ENCODE data around the gene SLIT3.
"Not testable (repeated sequence)": the region's sequence is repeated elsewhere in the genome, so short reads cannot be mapped to it uniquely, and the experiment has no call there.

The SLIT3 gene

DNA sequence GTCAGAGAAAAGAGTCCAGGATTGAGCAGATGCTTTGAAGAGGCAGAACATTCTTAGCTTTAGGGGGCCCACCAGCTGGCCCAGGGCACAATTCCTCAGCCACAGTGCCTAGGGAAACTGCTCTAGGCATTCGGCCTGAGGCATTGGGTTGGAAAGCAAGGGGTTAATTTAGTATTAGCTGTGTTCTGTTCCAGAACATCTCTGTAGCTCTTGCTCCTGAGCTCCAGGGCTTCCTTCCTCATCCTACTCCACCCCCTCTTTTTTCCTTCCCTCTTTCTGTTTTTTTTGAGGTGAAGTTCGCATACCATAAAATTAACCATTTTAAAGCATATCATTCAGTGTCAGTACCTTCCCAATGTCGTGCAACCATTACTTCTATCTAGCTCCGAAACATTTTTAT, 647.3 kb downstream of the SLIT3 start:
- DNase-seq: no peak

DNA sequence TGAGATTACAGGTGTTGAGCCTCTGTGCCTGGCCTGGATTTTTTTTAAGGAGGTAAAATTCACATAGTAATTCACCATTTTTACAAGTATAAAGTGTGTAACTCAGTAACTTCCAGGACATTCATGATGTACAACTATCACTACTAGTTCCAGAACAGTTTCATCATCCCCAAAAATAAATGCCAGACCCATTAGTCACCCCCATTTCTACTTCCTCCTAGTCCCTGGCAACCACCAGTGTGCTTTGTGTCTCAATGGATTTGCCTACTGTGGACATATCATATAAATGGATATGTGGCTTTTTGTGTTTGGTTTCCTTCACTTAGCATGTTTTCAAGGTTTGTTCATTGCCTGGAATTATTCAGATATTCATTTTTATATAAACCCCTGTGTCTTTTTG, 649.3 kb downstream of the SLIT3 start:
- DNase-seq: no peak

DNA sequence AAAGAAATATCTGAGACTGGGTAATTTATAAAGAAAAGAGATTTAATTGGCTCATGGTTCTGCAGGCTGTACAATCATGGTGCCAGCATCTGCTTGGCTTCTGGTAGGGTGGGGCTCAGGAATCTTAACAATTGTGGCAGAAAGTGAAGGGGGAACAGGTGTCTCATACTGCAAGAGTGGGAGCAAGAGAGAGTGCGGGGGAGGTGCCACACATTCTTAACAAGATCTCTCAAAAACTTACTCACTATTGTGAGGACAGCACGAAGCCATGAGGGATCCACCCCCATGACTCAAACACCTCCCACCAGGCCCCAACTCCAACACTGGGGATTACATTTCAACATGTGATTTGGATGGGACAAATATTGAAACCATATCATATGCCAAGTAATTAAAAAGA, 651.6 kb downstream of the SLIT3 start:
- no peak for DNase-seq

DNA sequence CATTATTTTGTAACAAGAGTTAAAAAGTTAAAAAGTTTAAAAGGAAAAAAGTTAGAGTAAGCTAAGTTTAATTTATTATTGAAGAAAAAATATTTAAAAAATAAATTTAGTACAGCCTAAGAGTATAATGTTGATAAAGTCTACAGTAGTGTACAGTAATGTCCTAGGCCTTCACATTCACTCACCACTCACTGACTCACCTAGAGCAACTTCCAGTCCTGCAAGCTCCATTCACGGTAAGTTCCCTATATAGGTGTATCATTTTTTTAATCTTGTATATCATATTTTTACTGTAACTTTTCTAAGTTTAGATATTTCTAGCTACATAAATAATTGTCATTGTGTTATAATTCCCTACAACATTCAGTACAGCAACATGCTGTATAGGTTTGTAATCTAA, 652.4 kb downstream of the SLIT3 start:
- no peak for DNase-seq

DNA sequence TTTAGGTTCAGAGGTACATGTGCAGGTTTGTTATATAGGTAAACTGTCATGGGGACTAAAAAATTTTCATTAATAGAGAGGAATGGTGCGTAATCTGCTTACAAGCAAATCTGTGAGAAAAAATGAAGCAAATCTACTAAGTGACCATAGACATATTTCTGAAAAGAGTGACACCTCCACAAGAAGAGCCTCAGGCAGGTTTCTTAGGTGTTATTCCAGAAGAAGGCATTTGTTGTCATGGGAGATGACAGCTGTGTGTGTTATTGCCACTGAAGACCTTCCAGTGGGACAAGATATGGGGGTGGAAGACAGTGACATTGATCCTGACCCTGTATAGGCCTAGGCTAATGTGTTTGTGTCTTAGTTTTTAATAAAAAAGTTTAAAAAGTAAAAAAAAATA, 652.9 kb downstream of the SLIT3 start:
- no peak for DNase-seq

DNA sequence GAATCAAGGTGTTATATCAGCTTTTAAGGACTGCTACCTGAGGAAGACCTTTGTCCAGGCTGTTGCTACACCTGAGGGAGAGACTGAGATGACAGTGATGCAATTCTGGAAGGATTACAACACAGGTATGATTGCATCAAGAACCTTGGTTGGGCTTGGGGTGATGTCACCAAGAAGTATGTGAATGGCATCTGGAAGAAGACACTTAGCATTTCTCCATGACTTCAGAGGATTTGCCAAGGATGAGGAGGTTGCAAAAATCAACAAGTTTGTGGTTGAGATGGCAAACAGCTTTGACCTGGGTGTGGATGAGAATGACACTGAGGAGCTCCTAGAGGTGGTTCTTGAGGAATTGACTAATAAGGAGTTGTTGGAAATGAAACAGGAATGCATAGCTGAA, 653.9 kb downstream of the SLIT3 start:
- DNase-seq: no peak

DNA sequence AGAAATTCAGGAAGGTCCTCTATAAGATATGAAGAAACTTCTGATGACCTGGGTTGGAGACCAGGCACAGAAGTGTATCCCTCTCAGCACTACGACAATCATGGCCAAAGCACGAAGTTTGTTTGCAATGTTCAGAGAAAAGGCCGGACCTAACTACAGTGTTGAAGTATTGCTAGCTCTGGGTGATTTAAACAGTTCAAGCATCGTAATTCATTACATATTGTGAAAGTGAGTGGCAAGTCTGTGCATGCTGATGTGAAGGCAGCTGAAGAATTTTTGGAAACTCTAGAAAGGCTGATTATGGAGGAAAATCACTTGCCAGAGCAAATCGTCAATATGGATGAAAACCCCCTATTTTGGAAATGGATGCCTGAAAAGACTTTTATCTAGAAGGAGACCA, 654.6 kb downstream of the SLIT3 start:
- DNase-seq: no peak

DNA sequence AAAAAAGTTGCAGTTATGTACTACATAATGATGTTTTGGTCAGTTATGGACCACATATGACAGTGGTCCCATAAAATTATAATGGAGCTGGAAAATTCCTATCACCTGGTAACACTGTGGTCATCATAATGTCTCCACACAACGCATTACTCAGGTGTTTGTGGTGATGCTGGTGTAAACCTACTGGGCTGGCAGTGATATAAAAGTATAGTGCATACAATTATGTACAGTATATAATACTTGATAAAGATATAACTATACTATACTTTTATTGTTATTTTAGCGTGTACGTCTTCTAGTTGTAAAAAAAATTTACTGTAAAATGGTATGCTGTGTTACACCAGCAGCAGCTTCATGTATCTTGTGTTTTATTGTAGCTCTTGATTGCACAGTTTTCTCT, 655.7 kb downstream of the SLIT3 start:
- DNase-seq: no peak

DNA sequence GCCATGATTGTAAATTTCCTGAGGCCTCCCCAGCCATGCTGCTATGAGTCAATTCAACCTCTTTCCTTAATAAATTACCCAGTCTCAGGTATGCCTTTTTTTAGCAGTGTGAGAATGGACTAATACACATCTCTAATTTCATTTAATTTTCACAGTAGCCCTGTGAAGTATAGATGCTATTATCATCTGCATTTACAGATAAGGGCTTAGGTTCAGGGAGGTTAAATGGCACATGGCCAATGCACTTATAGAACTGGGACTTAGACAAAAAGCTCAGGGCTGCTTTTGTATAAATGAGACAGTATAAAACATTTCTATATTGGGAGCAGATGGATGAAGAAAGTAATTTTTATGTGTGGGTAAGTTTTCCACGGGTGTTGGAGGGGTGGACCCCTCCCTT, 658.9 kb downstream of the SLIT3 start:
- peak; percentile 3 for DNase-seq

DNA sequence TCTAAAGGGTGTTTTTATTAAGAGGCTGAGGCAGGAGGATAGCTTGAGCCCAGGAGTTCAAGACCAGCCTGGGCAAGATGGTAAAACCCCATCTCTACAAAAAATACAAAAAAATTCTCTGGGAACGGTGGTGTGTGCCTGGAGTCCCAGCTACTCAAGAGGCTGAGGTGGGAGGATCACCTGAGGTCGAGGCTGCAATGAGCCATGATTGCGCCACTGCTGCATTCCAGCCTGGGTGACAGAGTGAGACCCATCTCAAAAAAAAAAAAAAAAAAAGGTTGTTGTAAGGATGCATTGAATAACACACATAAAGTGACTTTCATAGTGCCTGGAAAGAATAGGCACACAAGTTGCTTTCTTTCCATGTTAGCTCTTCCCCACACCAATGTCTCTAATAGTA, 662.1 kb downstream of the SLIT3 start:
- not testable (repeated sequence) for DNase-seq

DNA sequence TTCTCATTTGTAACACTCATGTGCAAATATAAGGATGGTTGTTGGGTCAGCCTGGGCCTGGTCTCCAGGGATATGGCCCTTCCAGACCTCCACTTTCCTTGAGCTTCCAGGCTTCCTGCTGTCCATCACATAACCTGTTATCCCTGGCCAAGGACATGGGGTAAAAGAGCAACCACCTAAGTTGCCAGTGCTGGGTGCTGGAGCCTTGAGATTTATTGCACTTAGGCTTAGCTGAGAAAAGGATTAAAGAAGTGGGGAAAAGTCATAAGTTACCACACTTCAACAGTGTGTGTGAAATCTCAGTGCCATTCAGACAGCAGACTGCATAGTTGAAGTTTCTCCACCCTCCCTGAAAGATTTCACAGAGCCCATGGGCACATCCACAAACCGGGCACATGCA, 663.1 kb downstream of the SLIT3 start:
- no peak for DNase-seq

DNA sequence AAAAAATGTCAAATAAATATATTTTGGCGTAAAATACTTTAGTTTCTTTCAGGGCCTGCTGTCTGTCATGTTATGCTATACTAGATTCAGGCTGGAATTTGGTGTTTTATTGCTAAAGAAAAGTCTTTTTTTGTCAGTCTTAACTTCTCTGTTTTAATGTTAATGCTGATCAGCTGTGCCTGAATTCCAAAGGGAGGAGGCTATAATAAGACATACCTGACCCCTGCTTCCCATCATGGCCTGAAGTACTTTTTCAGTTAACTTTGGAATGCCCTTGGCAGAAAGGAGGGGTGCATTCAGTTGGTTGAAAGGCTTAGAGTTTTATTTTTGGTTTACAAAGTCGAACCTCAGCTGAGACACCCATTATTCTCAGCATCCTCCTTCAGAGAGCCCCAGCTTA, 663.7 kb downstream of the SLIT3 start:
- DNase-seq: no peak

DNA sequence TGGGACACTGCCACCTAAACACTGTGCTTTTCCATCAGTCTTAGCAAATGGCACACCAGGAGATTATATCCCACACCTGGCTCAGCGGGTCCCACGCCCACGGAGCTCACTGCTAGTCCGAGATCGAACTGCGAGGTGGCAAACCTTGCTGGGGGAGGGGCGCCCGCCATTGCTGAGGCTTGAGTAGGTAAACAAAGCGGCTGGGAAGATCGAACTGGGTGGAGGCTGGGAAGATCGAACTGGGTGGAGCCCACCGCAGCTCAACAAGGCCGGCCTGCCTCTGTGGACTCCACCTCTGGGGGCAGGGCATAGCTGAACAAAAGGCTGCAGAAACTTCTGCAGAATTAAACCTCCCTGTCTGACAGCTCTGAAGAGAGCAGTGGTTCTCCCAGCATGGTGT, 670.0 kb downstream of the SLIT3 start:
- DNase-seq: not testable (repeated sequence)

DNA sequence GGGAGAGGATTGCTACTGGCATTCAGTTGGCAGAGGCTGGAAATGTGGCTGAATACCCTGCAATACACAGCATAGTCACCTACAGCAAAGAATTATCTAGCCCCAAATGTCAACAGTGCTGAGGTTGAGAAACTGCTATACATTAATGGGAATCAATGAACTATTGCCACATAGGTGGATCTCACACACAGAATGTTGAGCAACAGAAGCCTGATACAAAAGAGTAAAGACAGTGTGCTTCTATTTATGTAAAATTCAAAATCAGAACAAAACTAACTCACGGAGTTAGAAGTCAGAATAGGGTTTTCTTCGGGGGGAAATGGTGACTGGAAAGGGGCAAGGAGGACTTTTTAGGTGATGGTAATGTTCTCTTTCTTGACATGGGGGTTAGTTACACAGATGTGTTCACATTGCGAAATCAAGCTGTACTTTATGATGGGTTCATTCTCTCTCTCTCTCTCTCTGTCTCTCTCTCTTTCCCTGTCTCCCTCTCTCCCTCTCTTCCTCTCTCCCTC, 676.0 kb downstream of the SLIT3 start:
- DNase-seq: no peak

DNA sequence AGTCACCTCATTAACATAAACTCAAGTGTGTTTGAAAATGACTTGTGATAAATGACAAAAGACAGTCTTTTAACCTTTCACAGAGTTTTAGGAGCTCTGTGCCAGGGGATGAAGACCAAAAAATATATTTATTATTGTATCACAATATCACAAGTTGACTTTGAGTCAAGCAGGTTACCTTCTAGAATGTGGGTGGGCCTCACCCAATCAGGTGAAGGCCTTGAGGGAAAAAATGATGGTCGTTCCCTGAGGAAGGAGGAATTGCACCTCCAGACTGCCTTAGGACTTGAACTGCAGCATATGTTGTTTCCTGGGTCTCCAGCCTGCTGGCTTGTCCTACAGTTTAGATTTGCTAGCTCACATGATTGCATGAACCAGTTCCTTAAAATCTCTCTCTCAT, 680.1 kb downstream of the SLIT3 start:
- no peak for DNase-seq

DNA sequence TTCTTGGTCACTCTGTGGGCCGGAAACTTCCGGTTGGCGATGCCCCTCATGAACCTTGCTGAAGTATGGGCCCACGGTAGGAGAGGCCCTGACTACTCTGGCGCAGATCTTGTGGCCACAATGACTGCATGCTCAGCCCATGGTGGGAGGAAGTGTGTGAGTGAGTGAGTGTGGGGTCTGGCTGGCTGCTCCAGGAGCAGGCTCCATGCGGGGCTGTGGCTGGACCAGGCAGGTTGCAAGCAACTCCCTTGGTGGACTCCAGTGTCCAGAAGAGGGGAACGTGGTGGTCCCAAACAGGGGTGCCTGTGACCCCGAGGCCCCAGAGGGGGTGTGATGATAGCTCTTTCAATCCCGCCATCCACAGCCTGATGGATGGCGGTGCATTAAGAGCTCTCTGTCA, 686.3 kb downstream of the SLIT3 start:
- DNase-seq: no peak

DNA sequence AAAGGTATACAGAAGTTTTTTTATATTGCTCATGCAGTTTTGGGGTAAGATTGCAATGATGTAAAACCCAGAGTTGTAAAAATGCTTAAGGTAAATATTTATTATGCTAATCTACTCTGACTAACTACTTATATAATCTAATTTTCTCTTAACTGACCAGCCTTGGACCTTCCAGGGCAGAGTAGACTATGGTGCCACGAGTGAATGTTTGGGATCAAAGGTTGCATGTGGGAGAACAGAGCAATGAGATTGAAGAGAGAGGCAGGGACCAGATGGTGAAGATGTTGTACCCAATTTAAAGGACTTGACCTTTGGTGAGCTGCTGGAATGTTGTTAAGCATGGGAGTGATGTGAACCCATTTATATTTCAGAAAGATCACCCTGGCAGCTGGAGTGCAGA, 686.9 kb downstream of the SLIT3 start:
- DNase-seq: no peak

DNA sequence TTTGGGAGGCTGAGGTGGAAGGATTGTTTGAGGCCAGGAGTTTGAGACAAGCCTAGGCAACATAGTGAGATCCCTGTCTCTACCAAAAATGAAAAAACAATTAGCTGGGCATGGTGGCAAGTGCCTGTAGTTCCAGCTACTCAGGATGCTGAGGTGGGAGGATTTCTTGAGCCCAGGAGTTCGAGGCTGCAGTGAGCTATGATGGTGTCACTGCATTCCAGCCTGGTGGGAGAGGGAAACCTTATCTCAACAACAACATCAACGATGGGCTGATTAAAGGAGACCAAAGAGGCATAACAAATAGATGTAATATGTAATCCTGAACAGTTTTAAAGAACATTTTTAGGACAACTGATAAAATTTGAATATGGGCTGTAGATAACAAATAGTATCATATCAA, 687.5 kb downstream of the SLIT3 start:
- no peak for DNase-seq

DNA sequence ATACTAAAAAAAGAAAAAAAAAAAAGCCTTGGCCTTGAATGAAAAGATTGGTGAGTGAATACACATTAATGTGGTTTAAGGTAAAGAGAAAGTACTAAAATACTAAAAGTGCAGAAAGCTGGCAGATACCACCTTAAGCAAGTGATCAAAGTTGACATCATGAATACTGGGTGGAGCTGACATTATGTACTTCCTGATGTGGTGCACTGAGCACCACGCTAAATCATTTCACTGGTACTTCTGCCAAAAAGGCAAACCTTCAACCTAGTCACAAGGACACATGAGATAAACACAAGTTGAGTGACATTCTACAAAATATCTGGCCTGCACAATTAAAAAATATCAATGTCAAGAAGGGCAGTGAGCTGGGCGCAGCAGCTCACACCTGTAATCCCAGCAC, 687.9 kb downstream of the SLIT3 start:
- DNase-seq: no peak

DNA sequence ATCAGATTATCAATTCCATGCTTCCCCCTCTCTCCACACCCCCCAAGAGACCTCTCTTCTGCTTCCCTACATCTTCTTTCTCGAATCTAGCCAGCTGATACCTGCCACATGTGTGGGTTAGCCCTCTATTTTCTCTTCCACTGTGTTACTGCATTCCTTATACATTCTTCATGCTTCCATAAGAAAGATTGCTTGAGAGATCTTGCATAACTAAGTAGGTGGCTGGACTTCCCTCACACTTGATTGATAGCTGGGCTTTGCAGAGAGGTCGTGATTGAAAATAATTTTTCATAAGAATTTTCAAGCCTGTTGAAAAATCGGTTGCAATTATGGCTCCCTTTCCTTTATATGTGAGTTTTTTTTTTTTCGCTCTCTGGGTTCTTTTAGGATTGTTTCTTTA, 688.8 kb downstream of the SLIT3 start:
- DNase-seq: no peak

Measured in OCI-M1 (cell line).